IPS-NIHi11 (cell line): ENCODE measurements around the gene CHMP6.
"Not testable (repeated sequence)": the region's sequence is repeated elsewhere in the genome, so short reads cannot be mapped to it uniquely, and the experiment has no call there.

ENCODE experiments used
- DNase-seq: peaks from one replicate; pipeline ENCODE4 v3.0.0; 2012; ENCODE audit warnings: mixed read lengths, low spot score

The CHMP6 gene

DNA sequence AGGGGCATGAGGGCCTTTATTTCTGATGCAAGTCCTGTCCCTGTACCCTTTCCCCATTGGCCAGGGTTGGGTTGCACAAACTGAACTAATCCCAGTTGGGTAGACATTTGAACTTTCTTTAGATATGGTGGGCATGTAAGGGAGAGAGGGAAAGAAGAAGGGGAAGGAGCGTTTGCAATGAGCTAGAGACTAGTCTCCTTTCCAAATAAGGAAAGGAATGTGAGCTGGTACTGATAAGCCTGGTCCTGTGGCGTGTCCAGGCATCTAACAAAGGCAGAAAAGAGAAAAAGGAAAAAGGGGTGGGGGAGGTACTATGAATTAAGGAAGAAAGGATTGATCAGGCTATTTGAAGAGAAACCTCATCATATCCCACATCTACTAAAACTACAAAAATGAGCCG lies 20.3 kb downstream of the CHMP6 start:
- no peak for DNase-seq

DNA sequence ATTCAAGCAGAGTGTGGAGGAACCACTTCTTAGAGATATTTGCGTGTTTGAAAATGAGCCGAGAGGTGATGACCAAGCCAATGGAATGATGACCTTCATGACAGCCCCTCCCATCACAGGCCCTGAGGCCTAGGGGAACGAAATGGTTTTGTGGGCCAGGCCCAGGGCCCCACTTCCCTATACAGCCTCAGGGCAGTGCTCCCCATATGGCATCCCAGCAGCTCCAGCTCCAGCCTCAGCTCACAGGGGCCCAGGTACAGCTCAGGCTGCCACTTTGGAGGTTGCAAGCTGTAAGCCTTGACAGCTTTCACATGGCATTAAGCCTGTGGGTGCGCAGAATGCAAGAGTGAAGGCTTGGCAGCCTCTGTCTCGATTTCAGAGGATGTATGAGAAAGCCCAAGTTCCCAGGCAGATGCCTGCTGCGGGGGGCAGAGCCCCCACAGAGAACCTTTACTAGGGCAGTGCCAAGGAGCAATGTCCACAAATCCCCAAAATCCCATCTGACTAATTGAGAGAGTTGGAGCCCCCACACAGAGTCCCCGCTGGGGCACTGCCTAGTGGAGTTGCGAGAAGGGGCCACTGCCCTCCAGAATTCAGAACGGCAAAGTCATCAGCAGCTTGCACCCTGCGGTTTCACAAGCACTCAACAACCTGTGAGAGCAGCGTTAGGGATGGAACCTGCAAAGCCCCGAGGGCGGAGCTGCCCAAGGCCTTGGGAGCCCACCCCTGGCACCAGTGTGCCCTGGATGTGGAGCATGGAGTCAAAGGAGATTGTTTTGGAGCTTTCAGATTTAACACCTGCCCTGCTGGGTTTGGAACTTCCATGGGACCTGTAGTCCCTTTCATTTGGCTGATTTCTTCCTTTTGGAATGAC lies 21.2 kb downstream of the CHMP6 start:
- no peak for DNase-seq

DNA sequence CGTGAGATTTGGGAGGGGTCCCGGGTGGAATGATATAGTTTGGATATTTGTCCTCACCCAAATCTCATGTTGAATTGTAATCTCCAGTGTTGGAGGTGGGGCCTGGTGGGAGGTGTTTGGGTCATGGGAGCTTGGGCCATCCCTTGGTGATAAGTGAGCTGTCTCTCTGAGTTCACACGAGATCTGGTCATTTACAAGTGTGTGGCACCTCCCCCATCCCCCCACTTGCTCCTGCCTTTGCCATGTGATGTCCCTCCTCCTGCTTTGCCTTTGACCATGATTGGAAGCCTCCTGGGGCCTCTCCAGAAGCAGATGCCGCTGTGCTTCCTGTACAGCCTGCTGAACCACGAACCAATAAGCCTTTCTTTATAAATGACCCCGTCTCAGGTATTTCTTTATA lies 22.0 kb downstream of the CHMP6 start:
- DNase-seq, result no peak

DNA sequence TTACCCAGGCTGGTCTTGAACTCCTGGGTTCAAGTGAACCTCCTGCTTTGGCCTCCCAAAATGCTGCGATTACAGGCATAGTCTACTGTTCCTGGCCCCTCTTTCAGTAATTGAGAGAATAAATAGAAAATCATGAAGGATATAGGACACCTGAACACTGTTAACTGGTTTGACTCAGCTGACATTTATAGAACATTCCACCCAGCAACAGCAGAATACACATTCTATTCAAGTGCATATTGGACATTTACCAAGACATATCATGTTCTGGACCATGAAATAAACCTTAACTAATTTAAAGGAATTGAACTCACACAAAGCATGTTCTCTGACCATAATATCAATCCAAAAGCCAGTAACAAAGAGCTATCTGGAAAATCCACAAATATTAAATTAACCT lies 23.5 kb downstream of the CHMP6 start:
- DNase-seq, result no peak

DNA sequence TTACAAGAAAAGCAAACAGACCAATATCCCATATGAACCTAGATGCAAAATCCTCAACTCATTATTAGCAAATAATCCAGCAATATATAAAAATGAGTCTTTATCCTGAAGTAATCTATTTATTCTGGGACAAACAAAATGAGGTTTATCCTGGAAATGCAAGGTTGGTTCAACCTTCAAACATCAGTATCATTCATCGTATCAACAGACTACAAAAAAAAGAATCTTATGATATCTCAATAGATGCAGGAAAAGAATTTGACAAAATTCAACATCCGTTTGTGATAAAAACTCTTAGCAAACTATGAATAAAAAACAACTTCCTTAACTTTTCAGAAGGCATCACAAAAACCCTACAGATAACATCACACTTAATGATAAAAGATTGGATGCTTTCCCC lies 24.9 kb downstream of the CHMP6 start:
- no peak for DNase-seq

DNA sequence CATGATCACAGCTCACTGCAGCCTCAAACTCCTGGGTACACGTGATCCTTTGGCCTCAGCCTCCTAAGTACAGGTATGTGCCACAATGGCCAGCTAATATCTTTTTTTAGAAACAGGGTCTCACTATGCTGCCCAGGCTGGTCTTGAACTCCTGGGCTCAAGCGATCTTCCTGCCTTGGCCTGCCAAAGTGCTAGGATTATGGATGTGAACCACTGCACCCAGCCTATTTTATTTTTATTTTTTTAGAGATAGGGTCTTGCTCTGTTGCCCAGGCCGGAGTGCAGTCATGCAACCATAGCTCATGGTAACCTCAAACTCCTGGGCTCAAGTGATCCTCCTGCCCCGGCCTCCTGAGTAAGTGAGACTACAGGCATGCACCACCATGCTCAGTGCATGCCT lies 25.7 kb downstream of the CHMP6 start:
- DNase-seq, result not testable (repeated sequence)

DNA sequence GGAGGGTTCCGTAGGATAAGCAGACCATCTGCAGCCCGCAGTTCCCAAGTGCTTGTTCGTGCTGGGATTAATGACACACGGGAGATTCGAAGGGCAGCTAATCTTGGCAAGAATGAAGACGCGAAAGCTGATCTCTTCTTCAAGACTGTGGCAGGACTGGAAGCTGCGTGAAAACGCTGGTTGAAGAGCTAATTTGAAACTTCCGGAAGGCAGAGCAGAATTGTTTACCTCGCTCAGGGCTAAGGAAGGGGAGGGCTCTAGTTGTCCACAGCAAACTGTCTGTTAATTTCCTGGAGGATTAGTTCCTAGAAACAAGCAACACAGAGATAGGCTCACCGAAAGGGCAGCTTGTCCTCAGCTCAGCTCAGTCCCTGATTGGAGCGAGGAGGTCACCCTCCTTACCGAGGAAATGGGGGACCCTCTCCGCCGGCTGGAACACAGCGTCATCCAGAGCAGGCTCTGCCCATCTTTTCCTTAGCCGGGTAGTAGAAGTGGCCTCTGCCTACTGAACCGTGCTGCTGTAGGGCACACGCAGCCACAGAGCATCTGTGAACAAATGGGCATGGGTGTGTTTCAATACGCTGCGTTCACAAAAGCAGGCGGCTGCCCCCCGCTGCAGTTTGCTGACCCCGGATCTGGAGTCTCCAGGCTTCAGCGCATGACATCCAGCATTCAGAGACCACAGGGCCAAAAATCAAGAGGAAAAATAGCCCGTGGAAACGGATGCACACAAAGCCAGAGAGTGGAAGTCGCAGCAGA lies 26.6 kb downstream of the CHMP6 start:
- no peak for DNase-seq

DNA sequence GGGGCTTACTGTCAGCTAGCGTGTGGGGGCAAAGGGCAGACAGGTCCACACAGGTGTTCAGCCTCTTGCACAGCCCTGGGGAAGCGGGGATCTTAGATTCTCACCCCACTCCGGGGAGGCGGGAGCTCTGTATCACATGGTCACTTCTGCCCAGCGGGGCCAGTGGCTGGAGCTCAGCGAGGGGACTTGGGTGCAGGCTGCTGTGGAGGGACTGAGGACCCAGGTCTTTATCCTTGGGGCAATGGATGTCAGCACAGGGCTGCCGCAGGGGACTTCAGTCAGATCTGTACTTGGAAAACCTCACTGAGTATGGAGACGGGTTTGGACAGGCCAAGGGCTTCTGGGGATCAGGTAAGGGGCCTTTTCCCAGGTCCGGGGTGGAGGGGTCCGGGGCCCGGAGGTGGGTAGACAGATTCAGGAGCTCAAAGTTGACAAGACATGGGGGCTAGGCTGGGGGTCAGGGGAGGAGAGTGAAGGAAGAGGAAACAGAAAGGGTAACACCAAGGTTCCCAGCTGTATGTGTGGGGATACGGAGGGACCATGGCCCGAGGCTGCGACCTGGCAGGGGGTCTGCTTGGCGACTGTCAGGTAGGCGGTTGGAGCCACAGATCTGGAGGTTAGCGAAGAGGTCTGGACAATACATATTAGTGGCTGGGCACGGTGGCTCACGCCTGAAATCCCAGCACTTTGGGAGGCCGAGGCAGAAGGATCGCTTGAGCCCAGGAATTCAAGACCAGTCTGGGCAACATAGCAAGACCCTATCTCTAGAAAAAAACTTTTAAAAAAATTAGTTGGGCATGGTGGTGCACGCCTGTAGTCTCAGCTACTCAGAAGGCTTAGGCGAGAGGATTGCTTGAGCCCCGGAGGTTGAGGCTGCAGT lies 28.2 kb downstream of the CHMP6 start:
- DNase-seq, result no peak

DNA sequence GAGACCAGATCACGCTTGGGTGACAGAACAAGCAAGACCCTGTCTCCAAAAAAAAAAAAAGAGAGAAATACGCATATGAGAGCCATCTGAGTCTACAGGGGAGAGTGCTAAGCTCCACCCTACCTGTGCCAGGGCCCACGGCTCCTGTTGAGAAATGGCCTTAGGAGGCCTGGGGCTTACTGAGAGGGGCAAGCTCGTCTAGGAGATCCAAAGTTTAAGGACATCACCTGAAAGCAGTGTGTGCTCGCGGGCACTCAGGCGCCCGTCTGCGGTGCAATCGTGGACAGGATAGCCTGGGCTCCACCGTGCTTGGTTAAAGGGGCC lies 28.8 kb downstream of the CHMP6 start:
- DNase-seq, result no peak

DNA sequence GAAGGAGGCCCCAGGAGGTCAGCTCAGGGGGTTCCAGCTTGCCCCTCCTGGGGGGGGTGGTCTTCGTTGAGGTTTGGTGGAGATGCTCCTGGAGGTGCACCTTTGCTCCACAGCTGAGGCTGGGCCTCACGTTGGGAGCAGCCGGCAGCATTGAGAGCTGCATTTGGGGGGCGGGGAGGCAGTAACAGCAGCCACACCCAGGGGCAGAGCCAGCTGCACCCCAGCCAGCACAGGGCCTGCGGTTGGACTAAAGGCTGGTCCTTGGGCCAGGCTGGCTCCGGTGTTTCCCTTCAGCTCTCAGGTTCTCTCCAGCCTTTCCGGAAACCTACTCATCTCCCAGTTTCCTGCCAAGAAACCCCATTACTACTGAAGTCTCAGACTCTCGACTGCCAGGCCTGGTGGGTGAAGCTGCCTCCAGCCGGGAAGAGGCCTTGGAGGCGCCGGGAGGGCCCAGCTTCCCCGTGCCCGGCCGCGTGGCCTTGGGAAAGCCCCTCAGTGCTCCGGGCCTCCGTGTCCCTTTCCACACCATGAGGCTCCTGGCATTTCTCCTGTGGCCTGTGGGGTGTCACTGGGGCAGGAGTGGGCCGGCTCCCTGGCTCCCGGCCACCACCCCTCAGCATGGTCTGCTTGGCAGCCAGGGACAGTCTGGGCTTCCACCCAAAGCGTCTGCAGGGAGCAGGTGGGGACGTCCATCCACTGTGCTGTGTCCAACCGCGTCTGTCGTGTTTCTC lies 29.3 kb downstream of the CHMP6 start:
- no peak for DNase-seq

DNA sequence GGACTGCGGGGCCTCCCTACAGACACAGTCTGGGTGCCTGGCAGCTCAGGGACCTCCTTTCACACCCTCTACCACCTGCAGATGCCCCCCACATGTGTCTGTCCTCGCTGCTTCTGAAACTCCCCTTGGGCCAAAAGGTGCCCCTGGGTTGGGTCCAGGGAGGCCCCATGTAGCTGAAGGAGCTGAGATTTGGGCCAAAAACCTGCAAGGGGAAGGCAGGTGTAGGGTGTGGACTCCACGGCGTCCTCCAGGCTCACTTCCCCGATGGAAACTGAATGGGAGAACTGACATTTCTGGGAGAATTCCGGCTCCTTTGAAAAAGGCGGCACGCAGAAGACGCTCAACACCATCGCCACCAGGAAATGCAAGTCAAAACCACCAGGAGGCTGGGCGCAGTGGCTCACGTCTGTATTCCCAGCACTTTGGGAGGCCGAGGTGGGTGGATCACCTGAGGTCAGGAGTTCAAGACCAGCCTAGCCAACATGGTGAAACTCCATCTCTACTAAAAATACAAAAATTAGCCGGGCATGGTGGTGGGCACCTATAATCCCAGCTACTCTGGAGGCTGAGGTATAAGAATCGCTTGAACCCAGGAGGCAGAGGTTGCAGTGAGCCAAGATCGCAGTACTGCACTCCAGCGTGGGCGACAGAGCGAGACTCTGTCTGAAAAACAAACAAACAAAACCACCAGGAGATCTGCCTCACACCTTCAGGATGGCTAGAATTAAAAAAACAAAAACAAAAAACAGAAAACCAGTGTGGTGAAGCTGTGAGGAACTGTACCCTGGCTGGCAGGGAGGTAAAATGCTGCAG lies 30.1 kb downstream of the CHMP6 start:
- DNase-seq, result no peak

DNA sequence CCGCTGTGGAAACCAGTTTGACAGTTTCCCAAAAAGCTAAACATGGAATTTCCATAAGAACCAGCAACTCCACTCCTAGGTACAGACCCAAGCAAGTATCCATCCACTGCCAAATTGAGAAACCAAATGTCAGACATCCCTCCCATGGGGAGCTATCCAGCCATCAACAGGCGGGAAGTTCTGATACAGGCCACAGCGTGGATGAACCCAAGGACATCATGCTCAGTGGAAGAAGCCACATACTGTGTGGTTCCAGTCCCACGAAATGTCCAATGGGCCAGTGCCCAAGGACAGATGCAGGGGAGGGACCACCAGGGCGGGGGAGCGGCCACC lies 30.7 kb downstream of the CHMP6 start:
- DNase-seq, result no peak

DNA sequence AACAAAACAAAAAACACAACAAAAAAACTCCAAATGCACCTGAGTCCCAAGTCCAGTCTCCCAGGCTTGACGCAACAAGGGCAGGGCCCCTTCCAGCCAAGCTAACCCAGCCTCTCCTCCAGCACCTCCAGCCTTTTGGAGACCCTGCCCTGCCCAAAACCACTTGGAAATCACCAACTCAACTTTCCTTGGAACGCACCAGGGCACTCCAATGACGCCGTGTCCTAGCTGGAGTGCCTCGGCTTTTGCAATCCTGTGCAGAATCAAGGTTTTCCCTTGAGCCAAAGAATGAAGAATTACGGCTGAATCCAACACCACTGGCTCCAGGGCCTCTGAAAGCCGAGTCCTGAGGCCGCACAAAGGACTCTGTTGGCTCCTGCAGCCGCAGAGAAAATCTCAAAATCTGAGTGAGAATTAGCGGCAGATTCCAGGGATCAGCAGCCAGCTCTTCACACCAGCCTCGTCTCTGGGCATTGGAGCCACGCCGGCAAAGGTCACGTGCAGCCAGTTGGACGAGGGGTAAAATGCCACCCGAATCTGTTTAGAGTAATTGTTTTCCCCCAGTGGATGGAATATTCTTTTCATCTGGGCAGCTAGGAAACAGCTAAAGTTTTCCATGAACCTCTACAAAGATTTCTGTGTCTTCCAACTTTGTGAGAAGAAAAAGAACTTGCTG lies 33.6 kb downstream of the CHMP6 start:
- no peak for DNase-seq

DNA sequence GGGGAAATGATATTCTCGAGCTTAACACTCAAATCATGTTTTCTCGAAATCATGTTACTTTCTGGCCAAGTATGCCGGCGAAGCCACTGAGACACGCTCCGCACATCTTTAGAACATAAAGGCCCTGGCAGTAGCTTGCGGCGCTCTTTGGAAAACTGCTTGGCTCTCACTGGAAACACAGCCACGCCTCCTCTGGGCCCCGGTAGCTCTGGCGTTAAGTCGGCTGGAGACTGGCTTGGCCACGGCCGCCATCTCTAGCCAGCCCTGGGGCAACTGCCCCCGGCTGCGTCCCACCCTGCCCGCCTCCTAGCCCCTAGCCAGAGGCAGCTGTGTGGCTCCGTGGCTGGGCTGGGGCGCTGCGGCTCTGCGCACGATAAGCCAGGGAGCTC lies 34.1 kb downstream of the CHMP6 start:
- no peak for DNase-seq

DNA sequence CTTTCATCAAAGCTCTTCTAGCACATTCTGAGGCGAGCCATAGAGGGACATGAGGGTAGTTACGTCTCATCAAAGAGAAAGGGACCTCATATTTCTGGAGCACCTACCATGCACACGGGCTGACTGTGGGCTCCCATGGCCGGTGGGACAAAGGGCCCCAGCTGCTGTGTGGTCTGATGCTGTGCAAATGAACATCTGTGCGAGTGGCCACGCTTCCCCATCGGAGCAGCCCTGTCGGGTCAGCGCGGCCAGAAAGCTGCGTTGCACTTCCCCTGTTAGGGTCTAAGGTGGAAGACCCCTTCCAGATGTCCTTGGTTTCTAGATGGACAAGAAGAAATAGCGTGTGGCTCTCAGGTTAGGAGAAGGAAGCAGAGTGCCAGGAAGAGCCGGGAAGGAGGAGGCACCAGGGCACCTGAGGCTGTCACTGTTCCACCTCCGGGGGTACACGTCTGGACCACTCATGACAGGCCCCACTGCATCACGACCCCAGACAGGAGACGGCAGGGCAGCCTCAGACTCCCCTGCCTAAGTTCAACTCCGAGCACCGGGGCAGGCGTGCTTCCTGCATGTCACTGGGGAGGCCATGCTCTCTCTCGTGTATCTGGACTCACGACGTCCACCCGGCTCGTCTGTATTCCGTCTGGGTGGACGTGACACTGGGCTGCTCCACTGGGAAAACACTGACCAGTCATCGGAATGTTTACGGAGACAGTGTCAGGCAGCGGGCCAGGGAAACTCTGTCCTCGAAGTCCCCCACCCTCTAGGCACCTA lies 34.8 kb downstream of the CHMP6 start:
- no peak for DNase-seq

DNA sequence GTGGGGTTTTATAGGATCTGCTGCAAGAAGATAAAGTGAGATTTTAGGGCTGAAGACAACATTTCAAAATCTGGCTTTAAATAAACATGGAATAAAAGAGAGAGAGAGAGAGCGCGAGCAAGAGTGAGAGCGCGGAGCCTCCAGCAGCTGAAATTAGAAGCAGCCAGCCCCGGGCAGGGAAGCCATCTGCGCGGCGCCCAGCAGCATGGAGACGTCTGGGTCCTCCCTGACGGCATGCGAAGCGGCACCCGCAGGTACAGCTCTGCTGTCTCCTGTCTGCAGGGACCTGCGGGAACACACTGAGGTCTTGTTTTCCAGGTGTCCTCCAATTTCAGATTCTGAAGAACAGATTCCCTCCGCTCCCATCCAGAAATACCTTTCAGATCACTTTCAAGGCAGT lies 35.4 kb downstream of the CHMP6 start:
- DNase-seq, result no peak

DNA sequence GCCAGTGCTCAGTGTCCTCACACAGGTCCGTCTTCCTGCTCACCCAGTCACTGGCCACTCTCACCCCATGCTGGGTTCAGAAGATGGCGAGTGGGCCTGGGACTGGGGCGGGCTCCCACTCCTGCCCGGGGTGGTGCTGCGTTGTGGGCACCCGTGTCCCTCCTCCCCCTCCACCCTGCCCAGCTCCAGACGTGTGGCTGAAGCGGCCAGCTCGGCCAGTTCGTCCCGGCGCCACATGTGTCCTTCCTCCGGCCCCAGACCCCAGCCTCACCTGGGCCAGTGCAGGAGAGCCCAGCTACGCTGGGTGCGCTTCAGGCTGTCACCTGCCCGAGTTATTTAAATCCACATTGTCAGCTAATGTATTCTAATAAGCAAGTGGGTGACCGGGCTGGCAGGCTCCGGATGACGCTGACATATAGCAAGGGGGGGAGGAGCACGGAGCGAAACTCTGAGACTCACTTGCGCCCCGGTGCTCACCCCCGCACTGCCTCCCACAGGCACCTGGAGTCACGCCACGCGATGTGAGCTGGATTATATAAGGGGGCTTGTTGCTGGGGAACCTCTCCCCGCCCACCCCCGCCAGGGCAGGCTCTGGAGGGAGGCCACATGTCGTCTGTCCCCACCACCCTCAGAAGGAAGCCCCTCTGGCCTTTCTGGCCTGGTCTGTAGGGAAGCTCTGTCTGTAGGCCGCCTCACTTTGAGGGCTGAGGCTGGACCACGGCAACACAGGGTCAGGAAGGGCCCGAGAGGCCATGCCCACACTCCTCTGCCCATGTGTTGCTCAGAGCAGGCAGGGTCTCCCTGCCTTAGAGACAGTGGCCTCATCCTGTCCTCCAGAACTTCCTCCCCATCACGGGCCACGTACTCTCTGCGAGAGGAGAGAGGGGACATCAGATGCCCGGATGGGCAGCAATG lies 36.2 kb downstream of the CHMP6 start:
- no peak for DNase-seq

DNA sequence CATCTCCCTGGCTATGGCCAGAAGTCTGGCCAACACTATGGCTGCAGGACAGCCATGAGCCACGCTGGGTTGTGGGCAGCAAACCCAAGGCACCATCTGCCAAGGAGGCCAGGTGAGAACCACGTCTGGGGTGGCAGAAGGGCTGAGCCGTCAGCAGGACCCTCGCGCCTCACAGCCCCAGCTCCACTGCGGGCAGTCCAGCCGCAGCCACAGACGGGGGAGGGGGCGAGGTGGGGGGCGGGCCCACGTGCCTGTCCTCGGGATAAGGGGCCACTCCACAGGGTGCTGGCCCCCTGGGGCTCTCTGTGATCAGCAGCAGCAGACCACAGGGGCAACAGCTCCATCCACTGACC lies 36.8 kb downstream of the CHMP6 start:
- no peak for DNase-seq

DNA sequence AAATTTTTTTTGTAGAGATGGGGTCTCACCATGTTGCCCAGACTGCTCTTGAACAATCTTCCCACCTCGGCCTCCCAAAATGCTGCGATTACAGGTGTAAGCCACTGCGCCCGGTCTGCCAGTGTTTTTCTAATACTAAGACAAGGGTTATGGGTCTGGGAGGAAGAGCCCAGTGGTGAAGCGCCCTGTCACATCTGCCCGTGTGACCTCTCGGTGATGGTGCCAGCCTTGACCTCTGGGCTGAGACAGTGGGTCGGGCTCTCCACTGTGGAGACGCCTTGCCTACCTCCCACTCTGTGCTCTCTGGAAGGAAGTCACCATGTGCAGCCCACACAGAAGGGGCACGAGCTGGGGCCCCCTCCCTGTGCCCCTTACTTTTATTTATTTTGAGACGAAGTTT lies 38.2 kb downstream of the CHMP6 start:
- DNase-seq, result no peak
